GM21529 (cell line): ENCODE measurements around the gene RASAL2.
"Not testable (repeated sequence)": the region's sequence is repeated elsewhere in the genome, so short reads cannot be mapped to it uniquely, and the experiment has no call there.

Experiments used
- ATAC-seq: cut with Tn5 transposase; IDR thresholded peaks from one replicate; pipeline ENCODE4 v1.9.1; 2021; ENCODE audit not compliant: unreplicated experiment

RASAL2 gene

DNA sequence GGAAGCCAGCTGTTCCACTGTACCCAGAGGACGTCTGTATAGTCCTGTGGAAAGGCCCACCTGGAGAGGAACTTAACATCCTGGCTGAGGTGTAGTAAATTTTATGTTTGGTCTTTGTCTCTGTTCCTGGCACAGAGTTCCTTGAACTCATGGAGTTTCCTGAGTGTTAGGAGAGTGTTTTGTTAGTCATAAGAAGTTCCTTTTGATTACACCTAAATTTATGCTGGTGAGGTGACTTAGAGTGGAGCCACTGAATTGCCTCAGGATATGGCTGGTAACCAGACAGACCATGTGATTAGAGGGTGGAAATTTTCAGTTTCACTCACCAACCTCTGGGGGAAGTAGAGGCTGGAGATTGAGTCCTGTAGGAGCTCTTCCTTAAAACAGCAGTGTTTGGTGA, 57.9 kb downstream of the RASAL2 start:
- no peak for ATAC-seq

- ATAC-seq, result no peak
These were observed 61.8 kb downstream of the RASAL2 start for GRCh38 chr1:178155481-178156255.

DNA sequence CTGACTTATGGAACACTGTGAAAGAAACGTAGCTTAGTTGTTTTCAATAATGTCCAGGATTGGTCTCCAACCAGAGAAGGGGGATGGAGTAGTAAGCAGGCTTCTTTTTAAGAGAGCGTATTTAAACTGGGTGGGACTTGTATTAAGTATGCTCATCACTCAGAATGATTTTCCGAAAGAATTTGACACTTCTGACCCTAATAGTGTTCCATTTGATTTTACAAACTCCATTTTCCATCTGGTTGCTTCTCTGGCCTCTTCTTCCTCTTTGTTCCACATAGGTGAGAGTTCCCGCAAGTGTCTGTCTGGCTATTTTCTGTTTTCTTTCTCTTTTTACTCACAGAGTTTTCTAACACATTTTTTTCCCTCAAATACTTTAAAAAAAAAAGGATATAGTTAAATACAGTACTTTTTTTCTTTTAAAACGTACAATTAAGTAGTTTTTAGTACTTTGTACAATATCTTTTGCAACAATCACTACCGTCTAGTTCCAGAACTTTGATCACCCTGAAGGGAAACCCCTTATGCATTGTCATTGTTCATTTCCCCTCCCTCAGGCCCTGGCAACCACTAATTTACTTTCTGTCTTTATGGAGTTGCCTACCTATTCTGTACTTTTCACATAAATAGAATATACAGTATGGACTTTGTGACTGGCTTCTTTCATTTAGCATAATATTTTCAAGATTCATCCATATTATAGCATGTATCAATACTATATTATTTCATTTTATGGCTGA, 67.0 kb downstream of the RASAL2 start:
- ATAC-seq, result no peak

DNA sequence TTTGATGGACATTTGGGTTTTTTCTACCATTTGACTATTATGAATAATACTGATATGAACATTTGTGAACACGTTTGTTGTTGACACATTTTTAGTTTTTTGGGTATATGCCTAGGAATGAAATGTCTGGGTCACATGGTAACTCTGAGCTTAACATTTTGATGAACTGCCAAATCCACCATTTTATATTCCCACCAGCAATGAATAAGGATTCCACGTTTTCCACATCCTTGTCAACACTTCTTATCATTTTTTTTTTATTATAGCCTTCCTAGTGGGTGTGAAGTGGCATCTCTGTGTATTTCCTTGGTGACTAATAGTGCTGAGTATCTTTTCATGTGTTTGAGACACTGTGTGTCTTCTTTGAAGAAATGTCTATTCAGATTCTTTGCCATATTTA, 67.6 kb downstream of the RASAL2 start:
- ATAC-seq, result no peak

DNA sequence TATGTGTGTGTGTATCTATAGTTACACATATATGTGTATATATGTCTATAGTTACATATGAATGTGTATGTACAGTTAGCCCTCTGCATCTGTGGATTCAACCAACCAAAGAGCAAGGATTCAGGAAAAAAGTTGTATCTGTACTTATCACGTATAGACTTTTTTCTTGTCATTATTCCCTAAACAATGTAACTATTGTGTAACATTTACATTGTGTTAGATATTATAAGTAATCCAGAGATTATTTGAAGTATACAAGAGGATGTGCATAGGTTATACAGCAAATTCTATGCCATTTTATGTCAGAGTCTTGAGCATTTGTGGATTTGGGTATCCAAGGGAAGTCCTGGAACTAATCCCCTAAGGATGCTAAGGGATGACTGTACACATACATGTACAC, 71.3 kb downstream of the RASAL2 start:
- ATAC-seq, result no peak

DNA sequence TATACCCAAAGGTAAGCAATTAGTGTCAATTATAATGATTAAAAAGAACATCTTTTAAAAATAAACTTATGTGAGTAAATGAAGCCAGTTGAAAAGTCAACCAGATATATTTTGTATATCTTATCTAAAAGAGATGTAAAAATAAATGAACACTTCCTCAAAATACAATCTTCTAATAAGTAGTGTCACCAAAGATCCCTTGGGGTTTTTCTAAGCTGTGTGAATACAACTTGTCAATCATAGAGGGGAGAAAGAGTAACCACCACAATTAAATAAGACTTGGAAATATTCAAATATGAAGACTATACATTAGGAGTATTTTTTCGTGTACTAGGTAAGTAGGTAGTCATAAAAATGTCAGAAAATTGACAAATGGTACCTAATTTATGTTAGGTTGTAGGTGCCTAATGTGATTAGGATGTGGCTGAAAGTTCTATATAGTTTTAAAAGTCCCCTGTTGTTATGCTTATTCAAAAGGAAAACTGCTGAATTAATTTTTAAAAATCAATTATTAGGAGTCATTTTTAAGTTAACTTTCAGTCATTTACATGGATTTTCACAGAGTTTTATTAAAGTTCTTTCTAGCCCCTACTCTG, 72.6 kb downstream of the RASAL2 start:
- ATAC-seq, result no peak

GRCh38 chr1:178168536-178168935, 74.6 kb downstream of the RASAL2 start:
- no peak for ATAC-seq

DNA sequence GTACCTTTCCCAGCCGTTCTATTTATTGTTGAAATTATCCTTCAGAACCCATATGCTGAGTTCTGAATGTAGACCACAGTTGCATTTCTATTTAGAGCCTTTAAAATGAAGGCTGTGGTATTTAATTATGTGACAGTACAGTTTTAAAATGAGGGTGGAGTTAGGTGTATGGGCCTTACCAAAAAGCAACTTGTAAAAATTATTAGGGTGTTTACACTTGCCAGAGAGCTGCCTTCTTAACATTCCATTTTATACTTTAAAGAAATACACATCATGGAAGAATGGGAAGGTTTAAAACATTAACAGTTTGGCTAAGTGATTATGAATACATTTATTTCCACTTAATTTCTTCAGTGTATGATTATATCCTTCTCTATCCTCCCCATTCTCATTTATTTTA, 75.7 kb downstream of the RASAL2 start:
- ATAC-seq, result no peak

DNA sequence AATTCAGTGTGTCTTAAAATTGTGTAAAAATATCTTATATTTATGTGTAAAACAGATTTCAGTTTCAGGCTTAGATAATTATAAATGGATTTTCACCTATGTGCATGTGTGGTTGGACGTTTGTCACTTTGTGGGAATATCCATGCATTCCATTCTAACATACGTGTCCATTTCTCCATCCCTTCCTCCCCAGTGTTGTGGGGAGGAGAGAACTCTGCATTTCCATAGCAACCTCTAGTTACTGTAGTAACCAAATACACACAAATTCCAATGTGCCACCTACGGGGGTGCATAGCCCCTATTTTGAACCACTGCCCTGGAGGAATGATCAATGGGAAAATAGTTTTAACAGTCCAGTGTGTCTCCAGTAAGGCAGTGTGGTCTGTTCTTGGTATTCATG, 79.0 kb downstream of the RASAL2 start:
- ATAC-seq, result no peak

- no peak for ATAC-seq
These were observed 80.6 kb downstream of the RASAL2 start for GRCh38 chr1:178174539-178174938.

GRCh38 chr1:178180405-178180804, 86.5 kb downstream of the RASAL2 start:
- ATAC-seq, result no peak

- no peak for ATAC-seq
These were observed 89.9 kb downstream of the RASAL2 start for GRCh38 chr1:178183796-178184195.

GRCh38 chr1:178188306-178188705, 94.4 kb downstream of the RASAL2 start:
- ATAC-seq, result no peak

- no peak for ATAC-seq
These were observed 95.9 kb downstream of the RASAL2 start for GRCh38 chr1:178189814-178190213.

GRCh38 chr1:178190881-178191280, 97.0 kb downstream of the RASAL2 start:
- no peak for ATAC-seq

- no peak for ATAC-seq
These were observed 98.8 kb downstream of the RASAL2 start for GRCh38 chr1:178192686-178193085.

DNA sequence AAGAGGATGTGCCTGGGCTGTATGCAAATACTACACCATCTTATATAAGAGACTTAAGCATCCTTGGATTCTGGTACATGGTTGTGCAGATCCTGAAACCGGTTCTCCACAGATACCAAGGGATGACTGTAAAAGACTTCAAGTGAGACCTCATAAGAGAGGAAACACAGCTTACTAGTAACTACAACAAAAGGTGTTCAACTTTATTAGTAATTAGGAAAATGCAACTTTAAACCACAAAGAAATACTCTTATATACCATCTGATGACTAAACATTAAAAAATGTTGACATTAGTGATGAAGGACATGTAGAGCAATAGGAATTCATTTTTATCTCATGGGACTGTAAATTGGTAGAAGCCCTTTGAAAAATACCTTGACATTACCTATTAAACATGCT, 102.7 kb downstream of the RASAL2 start:
- ATAC-seq, result no peak

DNA sequence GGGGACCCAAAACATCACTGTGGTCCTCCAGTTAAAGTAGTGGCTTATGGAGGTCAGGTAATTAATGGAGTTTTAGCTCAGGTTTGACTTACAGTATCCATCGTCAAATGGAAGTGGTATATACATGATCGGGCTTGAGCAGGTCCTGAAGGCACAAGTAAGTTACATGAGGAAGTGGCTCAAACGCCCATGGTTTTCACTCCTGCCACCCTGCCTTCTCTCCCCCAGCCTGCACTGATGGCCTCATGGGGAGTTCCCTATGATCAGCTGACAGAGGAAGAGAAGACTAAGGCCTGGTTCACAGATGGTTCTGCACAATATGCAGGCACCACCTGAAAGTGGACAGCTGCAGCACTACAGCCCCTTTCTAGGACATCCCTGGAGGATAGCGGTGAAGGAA, 108.2 kb downstream of the RASAL2 start:
- ATAC-seq, result not testable (repeated sequence)

- not testable (repeated sequence) for ATAC-seq
These were observed 108.6 kb downstream of the RASAL2 start for GRCh38 chr1:178202546-178202945.

DNA sequence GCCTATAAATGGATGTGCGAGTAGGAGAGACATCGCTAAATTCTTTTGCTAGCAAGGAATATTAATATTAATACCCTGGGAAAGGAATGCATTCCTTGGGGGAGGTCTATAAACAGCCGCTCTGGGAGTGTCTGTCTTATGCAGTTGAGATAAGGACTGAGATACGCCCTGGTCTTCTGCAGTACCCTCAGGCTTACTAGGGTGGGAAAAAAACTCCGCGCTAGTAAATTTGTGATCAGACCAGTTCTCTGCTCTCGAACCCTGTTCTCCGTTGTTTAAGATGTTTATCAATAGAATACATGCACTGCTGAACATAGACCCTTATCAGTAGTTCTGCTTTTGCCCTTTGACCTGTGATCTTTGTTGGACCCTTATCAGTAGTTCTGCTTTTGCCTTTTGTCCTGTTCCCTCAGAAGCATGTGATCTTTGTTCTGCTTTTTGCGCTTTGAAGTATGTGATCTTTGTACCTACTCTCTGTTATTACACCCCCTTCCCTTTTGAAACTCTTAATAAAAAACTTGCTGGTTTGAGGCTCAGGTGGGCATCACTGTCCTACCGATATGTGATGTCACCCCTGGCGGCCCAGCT, 114.5 kb downstream of the RASAL2 start:
- ATAC-seq, result not testable (repeated sequence)

DNA sequence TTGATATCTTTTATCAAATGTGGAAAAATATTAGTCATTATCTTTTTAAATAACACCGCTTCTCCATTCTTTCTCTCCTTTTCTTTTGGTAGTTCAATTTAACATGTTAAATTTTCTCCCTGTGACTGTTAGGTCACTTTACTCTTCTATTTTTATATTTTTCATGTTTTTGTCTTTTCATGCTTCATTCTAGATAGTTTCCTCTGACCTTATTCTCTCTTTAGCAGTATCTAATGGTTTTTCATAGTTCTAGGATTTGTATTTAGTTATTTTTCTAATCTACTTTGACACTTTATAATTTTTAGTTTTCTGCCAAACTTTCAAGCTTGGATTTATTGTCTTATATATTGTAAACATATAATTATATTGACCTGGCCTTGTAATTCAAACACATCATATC, 116.0 kb downstream of the RASAL2 start:
- no peak for ATAC-seq

DNA sequence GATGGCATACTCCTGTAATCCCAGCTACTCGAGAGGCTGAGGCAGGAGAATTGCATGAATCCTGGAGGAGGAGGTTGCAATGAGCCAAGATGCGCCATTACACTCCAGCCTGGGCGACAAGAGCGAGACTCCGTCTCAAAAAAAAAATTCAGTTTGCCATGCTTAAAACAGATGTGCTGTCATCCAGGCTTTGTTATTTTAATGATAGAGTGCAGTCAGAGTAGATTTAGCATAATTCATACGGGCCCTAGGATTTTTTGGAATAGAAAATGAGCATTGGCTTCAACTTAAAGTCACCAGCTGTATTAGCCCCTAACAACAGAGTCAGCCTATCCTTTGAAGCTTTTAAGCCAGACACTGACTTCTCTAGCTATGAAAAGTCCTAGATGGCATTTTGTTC, 124.6 kb downstream of the RASAL2 start:
- ATAC-seq, result no peak
